Endothelial cell (in vitro differentiated cells): ENCODE data around the gene DTD1. TPM values are rescaled to one million over a fixed set of nuclear protein-coding genes. Genes with fewer than 3 reads are reported as not detected.

Experiments used
- DNase-seq: peaks from one replicate; pipeline ENCODE4 v3.0.0; 2021; ENCODE audit warnings: low spot score
- H3K27ac Mint-ChIP-seq: one replicate; pipeline ENCODE4 v1.8.0; 2021; ENCODE audit warnings: mixed read lengths, inconsistent platforms; ENCODE audit not compliant: unreplicated experiment
- H3K27me3 Mint-ChIP-seq: one replicate; pipeline ENCODE4 v1.8.0; 2021; ENCODE audit warnings: mild to moderate bottlenecking, moderate library complexity, mixed read lengths, inconsistent platforms; ENCODE audit not compliant: unreplicated experiment
- H3K36me3 Mint-ChIP-seq: one replicate; pipeline ENCODE4 v1.8.0; 2021; ENCODE audit warnings: mild to moderate bottlenecking, low read depth, mixed read lengths, inconsistent platforms; ENCODE audit not compliant: unreplicated experiment
- H3K4me1 Mint-ChIP-seq: one replicate; pipeline ENCODE4 v1.8.0; 2021; ENCODE audit warnings: mild to moderate bottlenecking, mixed read lengths, inconsistent platforms; ENCODE audit not compliant: unreplicated experiment
- H3K4me3 Mint-ChIP-seq: one replicate; pipeline ENCODE4 v1.8.0; 2021; ENCODE audit warnings: mild to moderate bottlenecking, mixed read lengths, inconsistent platforms; ENCODE audit not compliant: unreplicated experiment
- H3K9me3 Mint-ChIP-seq: one replicate; pipeline ENCODE4 v1.8.0; 2021; ENCODE audit warnings: mixed read lengths, inconsistent platforms; ENCODE audit not compliant: unreplicated experiment
- total RNA-seq: library from RNA; stranded (reverse); fragmentation: NEBNext Ultra II Directional; extraction: Animal tissue kit (Norgen Biotek cat#: 25700); gene quantifications from one replicate; pipeline ENCODE4 v1.2.1, GENCODE V29; 2021; ENCODE audit not compliant: unreplicated experiment
- TF ChIP-seq, protein P1 (sequence below): fragments of 200-600 bp; sonication (generic); IDR thresholded peaks from one replicate; pipeline ENCODE4 v1.5.0; 2021; ENCODE audit warnings: antibody characterized with exemption; ENCODE audit not compliant: unreplicated experiment

Gene DTD1
- total RNA-seq, 1 donor from 2014 or later: 31.0 TPM

DNA sequence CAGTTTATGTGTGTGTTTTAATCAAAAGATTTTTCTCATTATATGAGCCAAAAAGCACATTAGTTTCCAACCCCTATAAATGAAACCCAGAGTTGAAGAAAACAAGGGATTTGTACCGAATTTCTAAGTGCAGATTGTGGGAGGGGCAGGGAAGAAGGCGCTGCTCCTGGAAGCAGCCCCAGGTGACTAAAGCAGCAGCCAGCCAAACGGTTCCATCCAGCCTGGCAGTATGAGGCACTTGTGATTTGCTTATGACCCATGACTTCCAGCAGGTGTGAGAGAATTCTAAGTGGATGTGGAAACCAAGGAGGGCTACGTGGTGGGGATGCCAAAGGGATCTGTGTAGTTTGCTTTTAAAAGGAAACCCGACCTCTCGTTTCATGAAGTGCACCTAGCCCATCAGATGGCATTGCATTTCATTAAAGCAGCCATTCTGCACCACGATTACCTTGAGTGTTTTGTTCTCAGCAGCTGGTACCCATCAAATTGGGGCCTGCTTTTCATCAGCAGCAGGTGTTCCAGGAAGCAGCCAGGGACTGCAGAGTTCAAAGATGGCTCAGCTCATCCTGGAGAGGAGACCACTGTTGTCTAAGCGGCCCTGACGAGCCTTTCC, 79.1 kb downstream of the DTD1 start:
- no peaks in the 10 kb centered on the region for H3K27me3 Mint-ChIP-seq
- DNase-seq: no peak
- H3K9me3 Mint-ChIP-seq: no peaks in the 10 kb centered on the region
- H3K4me1 Mint-ChIP-seq: no peaks in the 10 kb centered on the region
- TF ChIP-seq, protein P1, sequence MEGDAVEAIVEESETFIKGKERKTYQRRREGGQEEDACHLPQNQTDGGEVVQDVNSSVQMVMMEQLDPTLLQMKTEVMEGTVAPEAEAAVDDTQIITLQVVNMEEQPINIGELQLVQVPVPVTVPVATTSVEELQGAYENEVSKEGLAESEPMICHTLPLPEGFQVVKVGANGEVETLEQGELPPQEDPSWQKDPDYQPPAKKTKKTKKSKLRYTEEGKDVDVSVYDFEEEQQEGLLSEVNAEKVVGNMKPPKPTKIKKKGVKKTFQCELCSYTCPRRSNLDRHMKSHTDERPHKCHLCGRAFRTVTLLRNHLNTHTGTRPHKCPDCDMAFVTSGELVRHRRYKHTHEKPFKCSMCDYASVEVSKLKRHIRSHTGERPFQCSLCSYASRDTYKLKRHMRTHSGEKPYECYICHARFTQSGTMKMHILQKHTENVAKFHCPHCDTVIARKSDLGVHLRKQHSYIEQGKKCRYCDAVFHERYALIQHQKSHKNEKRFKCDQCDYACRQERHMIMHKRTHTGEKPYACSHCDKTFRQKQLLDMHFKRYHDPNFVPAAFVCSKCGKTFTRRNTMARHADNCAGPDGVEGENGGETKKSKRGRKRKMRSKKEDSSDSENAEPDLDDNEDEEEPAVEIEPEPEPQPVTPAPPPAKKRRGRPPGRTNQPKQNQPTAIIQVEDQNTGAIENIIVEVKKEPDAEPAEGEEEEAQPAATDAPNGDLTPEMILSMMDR: no peak
- no peak overlapping the region for H3K4me3 Mint-ChIP-seq
- H3K36me3 Mint-ChIP-seq: no peaks in the 10 kb centered on the region
- no peak overlapping the region for H3K27ac Mint-ChIP-seq

GRCh38 chr20:18669241-18670019, 81.6 kb downstream of the DTD1 start:
- TF ChIP-seq, protein P1: no peak
- no peaks in the 10 kb centered on the region for H3K36me3 Mint-ChIP-seq
- no peaks in the 10 kb centered on the region for H3K9me3 Mint-ChIP-seq
- H3K27ac Mint-ChIP-seq: no peak overlapping the region
- DNase-seq: no peak
- no peak overlapping the region for H3K4me3 Mint-ChIP-seq
- no peaks in the 10 kb centered on the region for H3K27me3 Mint-ChIP-seq
- H3K4me1 Mint-ChIP-seq: no peaks in the 10 kb centered on the region

DNA sequence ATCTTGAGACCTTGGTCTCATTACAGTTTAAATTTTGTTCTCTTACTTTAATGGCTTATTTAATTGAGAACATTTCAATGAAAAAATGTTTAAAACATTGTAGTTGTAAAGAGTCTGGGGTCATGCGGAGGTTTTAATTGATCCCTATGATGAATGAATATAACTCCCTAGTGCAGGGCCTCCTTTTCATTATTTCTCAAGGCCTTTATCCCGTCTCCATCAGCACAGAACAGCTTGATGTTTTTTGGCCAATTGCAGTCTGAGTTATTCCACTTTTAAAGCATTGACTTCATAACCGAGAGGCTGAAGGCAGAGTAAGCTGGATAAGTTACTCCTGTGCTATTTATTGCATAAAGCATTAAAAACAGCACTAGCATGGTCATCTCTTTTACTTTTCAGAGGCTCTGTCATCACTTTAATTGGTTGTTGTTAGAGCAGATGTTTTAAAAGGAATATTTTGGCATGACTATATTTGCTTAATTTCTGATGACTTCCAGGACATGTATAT, 83.4 kb downstream of the DTD1 start:
- TF ChIP-seq, protein P1: no peak
- Mint-ChIP-seq H3K27ac (no peak overlapping the region), H3K36me3 (no peaks in the 10 kb centered on the region), H3K4me3 (no peak overlapping the region), H3K4me1 (no peaks in the 10 kb centered on the region), H3K27me3 (no peaks in the 10 kb centered on the region), H3K9me3 (no peaks in the 10 kb centered on the region)
- no peak for DNase-seq

DNA sequence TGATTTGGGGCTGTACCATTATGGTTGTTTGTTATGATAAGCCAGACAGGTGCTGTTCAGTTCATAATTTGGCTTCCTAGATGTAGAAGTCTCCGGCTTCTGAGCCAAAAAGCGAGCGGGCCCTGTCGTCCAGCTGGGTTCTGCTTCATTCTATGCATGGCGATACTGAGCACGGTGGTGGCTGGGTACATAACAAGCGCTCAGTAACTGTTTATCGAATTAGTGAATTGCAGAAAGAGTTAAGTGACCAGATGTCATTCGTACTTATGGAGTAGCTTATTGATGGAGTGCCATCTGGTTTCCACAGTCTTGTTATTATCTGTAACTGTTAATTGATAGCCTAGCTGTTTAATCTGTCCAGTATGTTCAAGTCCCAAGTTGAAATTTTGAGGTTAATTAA, 85.0 kb downstream of the DTD1 start:
- no peak overlapping the region for H3K27ac Mint-ChIP-seq
- H3K27me3 Mint-ChIP-seq: no peaks in the 10 kb centered on the region
- no peak for DNase-seq
- no peaks in the 10 kb centered on the region for H3K4me1 Mint-ChIP-seq
- H3K36me3 Mint-ChIP-seq: no peaks in the 10 kb centered on the region
- H3K9me3 Mint-ChIP-seq: no peaks in the 10 kb centered on the region
- H3K4me3 Mint-ChIP-seq: no peak overlapping the region
- TF ChIP-seq, protein P1: no peak

DNA sequence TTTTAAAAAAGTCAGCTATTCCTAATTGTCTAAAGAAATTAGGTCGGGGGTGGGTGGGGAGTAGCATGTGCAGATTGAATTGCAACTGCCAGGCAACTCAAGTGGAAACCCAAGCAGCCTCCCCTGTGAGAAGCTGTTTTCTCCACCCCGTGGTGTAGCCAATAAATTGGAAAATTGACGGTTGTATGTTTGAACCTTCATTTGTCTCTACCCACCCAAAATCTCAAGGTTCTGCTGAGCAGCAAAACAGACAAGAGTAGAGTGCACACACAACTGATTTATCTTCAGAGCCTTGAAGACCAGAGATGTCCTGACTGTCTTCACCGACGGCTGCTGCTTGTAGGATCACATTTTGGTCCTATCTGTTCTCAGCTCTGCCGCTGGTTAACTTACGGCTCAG, 88.5 kb downstream of the DTD1 start:
- Mint-ChIP-seq H3K36me3 (no peaks in the 10 kb centered on the region), H3K27ac (no peak overlapping the region), H3K27me3 (peaks cover 3% of the 10 kb centered on the region), H3K4me3 (no peak overlapping the region), H3K4me1 (peaks cover 6% of the 10 kb centered on the region), H3K9me3 (no peaks in the 10 kb centered on the region)
- DNase-seq: no peak
- TF ChIP-seq, protein P1: no peak
